Stimulated activated CD8-positive, alpha-beta memory T cell treated with anti-CD3 and anti-CD28 coated beads, Interleukin-7, amount 100 ng/mL, for 1 hour (primary cell): Measurements from ENCODE around the gene HS3ST1.
"Not testable (repeated sequence)": the region's sequence is repeated elsewhere in the genome, so short reads cannot be mapped to it uniquely, and the experiment has no call there.

Source experiments
- DNase-seq, 2 donors: peaks; one replicate each; pipeline ENCODE4 v3.0.0-alpha.2; 2020; ENCODE audit warnings: low read depth in 2 of 2

Gene HS3ST1

GRCh38 chr4:11399461-11399971 lies 29.2 kb downstream of the HS3ST1 start:
- DNase-seq = no peak

GRCh38 chr4:11397819-11398610 lies 30.7 kb downstream of the HS3ST1 start:
- no peak for DNase-seq

DNA sequence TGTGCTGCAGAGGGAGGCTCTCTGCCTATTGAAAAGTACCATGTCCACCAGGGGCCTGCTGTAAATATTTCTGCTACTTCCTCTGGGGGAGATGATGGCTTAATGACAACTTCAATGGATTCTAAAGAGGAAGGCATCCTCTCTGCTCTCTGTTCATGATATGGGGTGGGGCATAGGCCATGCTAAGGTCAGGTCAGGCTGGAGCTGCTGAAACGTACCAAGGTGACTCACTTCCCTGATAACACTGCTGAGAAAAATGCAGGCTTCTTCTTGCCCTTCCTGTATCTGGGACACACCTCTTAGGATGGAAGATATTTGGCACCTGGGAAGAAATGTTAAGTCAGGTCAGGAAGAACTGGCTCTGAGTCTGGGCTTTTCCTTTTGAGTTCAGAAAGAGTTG lies 31.5 kb downstream of the HS3ST1 start:
- DNase-seq = no peak

GRCh38 chr4:11393551-11393950 lies 35.1 kb downstream of the HS3ST1 start:
- no peak for DNase-seq

DNA sequence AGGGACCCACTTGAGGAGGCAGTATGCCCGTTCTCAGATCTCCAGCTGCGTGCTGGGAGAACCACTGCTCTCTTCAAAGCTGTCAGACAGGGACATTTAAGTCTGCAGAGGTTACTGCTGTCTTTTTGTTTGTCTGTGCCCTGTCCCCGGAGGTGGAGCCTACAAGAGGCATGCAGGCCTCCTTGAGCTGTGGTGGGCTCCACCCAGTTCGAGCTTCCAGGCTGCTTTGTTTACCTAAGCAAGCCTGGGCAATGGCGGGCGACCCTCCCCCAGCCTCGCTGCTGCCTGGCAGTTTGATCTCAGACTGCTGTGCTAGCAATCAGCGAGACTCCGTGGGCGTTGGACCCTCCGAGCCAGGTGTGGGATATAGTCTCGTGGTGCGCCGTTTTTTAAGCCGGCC lies 44.6 kb downstream of the HS3ST1 start:
- not testable (repeated sequence) for DNase-seq

DNA sequence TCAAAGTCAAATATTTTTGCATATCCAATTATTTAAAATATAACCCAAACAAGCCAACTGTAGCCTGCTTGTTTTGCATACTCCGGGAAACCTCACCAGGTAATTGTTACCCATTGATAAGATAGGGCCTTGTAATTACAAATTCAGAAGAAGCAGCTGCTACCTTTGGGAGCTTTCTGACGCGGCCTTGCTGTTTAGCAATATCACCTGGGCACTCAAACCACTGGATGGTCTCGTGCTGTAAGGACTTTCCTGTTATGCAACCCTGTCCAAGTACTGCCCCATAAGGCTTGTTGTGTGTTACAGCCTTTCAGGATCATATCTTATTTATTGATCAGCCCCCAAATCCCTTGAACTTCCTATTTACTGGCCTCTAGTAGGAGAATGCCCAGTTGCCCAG lies 52.1 kb downstream of the HS3ST1 start:
- DNase-seq = no peak

DNA sequence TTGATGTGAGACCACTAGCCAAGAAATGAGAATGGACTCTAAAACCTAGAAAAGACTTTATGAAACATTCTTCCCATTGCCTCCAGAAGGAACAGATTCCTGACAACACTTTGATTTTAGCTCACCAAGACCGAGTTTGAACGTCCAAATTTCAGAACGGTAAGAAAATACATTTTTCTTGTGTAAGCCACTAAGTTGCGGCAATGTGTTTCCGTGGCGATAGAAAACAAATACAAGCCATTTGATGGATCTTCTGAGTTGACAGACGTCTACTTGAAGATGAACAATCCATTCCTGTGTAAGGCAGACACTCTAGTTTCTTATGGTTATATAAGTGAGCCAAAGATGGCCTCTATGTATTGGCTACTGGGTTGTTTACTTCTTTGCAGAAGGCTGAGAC lies 52.5 kb downstream of the HS3ST1 start:
- no peak for DNase-seq

DNA sequence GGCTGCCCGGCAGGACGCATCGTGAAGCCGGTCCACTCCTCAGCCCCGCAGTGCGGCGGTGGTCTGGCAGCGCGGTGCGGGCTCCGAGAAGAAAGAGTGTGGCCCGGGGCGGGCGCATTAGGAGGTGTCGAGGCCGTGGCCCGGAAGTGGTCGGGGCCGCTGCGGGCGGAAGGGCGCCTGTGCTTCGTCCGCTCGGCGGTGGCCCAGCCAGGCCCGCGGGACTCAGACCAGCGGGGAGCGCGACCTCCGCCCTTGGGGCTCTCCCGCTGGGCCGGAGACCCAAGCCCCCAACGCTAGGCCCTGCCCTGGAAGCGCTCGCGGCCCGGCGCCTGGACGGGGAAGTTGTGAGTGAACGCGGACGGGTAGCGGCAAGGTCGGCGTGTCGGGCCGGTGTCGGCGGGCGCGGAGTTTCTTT lies 60.0 kb downstream of the HS3ST1 start:
- no peak for DNase-seq

DNA sequence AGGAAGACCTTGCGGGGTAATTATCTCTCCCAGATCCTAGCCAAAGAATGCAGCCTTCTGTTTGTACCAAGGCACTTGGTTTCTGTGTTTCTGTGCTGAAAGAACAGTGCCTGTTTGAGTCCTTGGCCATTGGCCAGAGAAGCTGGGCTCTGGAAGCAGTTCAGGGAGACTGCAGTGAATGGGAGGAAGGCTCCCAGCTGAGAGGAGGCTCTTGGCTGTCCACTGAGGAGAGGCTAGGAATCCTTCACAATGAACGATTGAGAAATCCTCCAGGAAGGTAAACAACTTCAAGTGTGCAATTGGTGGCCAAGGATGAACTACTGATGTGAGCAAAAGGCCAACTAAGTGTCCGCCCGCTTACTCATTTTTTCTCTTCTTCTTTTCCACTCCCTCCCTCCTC lies 61.3 kb downstream of the HS3ST1 start:
- DNase-seq = no peak

DNA sequence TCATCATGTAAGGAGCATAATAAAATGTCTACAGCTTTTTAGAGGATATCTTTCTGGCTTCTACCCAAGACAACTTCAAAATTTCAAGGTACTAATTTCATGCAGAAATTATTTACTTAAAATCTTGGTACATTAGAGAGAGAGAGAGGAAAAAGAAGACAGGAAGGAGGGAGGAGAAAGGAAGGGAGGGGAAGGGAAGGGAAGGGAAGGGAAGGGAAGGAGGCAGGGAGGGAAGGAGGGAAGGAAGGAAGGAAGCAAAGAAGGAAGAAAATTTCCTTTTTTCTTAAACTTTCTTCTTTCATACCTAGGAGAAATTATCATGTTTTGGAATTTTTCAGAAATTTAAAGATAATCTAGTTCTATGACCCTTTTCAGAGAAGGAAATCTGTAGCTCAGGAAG lies 61.8 kb downstream of the HS3ST1 start:
- DNase-seq = no peak

DNA sequence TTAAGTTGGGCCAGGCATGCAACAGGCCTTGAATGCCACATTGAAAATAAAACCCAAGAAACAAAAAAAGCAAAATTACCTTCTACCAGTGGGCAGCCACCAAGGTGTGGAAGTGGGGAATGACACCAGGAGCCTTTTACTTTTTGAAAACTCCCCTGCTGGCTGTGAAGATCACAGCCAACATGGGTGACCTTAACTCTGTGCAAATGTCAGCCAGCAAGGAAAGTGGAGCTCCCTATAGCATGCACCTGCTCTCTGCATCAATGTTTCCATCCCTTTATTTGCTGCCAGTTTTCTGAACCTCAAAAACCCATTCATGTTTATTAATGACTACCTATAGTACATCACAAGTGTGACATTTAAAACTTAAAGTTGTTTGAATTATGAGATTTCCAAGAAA lies 63.7 kb downstream of the HS3ST1 start:
- no peak for DNase-seq

DNA sequence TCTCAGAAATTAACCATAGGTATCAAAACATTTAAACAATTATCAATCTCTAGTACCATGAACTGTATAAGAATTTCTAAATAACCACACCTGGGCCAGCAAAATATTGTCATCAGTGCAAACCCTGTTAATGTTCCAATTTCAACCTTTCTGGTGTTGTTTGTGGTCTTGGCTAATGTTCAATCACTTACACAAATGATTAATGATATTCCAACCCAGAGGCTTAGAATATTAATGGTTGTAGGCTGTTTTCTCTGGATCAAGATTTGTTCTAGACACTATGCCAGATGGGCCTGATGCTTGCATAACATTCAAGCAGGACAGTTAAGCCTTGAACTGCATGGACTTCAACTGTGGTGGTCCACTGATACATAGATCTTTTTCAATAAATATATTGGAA lies 69.1 kb downstream of the HS3ST1 start:
- no peak for DNase-seq

- DNase-seq = no peak
These were observed 73.5 kb downstream of the HS3ST1 start for GRCh38 chr4:11355226-11355625.

DNA sequence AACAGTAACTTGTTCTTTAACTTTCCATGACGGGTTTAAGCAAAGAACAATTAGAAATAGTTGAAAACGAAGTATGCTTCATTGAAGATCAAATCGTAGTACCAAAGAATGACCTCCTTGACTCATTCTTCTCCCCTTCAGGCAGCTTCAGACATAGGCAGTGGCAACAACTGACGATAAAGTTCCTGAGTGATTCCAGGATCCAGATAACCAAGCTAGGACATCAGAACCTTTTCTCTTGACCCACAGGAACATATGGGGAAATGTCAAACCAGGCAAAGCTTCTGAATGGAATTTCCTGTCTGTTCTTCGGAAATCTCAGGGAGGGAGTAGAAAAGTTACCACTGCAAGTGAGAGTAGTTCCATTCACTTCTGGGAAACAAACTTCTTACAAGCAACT lies 74.2 kb downstream of the HS3ST1 start:
- no peak for DNase-seq

GRCh38 chr4:11348449-11349088 lies 80.1 kb downstream of the HS3ST1 start:
- no peak for DNase-seq

- DNase-seq = no peak
These were observed 83.8 kb downstream of the HS3ST1 start for GRCh38 chr4:11344916-11345315.

- DNase-seq = no peak
These were observed 85.2 kb downstream of the HS3ST1 start for GRCh38 chr4:11343536-11343935.
